Upper lobe of right lung (tissue), 1 donor: ENCODE data around the gene MEGF10. TPM values are rescaled to one million over a fixed set of nuclear protein-coding genes. Genes with fewer than 3 reads are reported as not detected.

ENCODE experiments used
- ATAC-seq: fragments of 200-7000 bp; cut with Tn5 transposase; one replicate; pipeline ENCODE4 v1.9.1; 2020; ENCODE audit warnings: mild to moderate bottlenecking, moderate library complexity
- DNase-seq: peaks from one replicate; pipeline ENCODE4 v3.0.0-alpha.2; 2020
- H3K27ac ChIP-seq: fragments of 200-600 bp; one replicate; pipeline ENCODE4 v1.8.0; 2022
- H3K27me3 ChIP-seq: fragments of 200-600 bp; one replicate; pipeline ENCODE4 v1.8.0; 2022; ENCODE audit warnings: mild to moderate bottlenecking
- H3K36me3 ChIP-seq: fragments of 200-600 bp; one replicate; pipeline ENCODE4 v1.8.0; 2022
- H3K4me1 ChIP-seq: fragments of 200-600 bp; one replicate; pipeline ENCODE4 v1.8.0; 2022
- H3K4me3 ChIP-seq: fragments of 200-600 bp; one replicate; pipeline ENCODE4 v1.8.0; 2022; ENCODE audit warnings: mild to moderate bottlenecking
- H3K9me3 ChIP-seq: fragments of 200-600 bp; one replicate; pipeline ENCODE4 v1.8.0; 2022
- CTCF ChIP-seq: fragments of 200-600 bp; IDR thresholded peaks from one replicate; pipeline ENCODE4 v1.8.0; 2022; ENCODE audit warnings: antibody characterized with exemption
- intact Hi-C: fragments of 100-400 bp; cut with DNase I; formaldehyde crosslinking; loops from one replicate; pipeline ENCODE4 v1.11.0; 2022
- total RNA-seq: library from RNA; stranded (reverse); fragmentation: NEBNext Ultra II Directional; extraction: Animal tissue kit (Norgen Biotek cat#: 25700); gene quantifications from one replicate; pipeline ENCODE4 v1.2.1, GENCODE V29; 2021
- donor health status: DM: no; HTN: yes; CAD: no; lungs with severe emphysema.

Gene MEGF10
- total RNA-seq, 1 donor from 2014 or later = 0.26 TPM

DNA sequence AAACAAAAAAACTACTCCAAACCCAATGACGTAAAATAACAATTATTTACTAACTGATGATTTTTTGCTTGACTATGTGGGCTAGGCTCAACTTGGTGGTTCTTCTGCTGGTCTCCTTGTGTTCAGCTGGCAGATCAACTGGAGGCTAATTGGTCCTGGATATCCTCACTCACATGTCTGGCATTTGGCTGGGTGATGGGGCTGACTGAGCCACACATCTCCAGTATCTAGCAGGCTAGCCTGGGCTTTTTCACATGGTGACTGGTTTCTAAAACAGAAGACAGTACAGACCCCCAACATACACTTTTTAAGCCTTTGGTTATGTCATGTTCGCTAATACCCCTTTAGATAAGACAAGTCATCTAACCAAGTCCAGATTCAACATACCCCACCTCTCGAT, 122.1 kb downstream of the MEGF10 start:
- H3K27ac ChIP-seq = no peak overlapping the region
- ATAC-seq = no peak
- H3K36me3 ChIP-seq = no peaks in the 10 kb centered on the region
- H3K4me1 ChIP-seq = no peaks in the 10 kb centered on the region
- H3K4me3 ChIP-seq = no peak overlapping the region
- no peak for DNase-seq
- intact Hi-C loops = no loop called here
- H3K9me3 ChIP-seq = no peaks in the 10 kb centered on the region
- no peaks in the 10 kb centered on the region for H3K27me3 ChIP-seq
- no peak for TF ChIP-seq CTCF

- intact Hi-C loops = no loop called here
- no peaks in the 10 kb centered on the region for H3K9me3 ChIP-seq
- no peaks in the 10 kb centered on the region for H3K36me3 ChIP-seq
- H3K27ac ChIP-seq = no peak overlapping the region
- H3K4me1 ChIP-seq = no peaks in the 10 kb centered on the region
- H3K4me3 ChIP-seq = no peak overlapping the region
- ATAC-seq (no peak), DNase-seq (no peak)
- H3K27me3 ChIP-seq = no peaks in the 10 kb centered on the region
- no peak for TF ChIP-seq CTCF
These were observed 124.4 kb downstream of the MEGF10 start for GRCh38 chr5:127415034-127415433.

DNA sequence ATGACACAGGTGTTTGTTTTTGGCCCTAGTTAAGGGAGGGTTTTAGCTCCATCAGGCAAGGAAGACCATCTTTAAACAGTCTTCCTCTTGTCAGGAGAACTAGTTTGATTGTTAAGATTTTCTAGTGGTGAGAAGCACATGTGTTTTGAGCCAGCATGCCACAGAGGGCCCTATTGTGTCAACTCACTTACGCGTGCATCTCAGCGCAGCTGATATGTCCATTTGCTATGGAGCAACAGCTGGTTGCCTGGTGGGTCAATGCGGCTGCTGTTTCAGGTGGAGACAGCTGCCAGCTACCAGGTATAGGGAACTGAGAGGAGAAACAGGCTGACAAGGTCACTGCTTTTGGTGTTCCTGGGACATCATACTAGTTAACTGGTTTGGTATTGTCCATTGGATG, 126.3 kb downstream of the MEGF10 start:
- H3K36me3 ChIP-seq = no peaks in the 10 kb centered on the region
- H3K4me1 ChIP-seq = no peaks in the 10 kb centered on the region
- DNase-seq (no peak), ATAC-seq (no peak)
- H3K27me3 ChIP-seq = no peaks in the 10 kb centered on the region
- no peak overlapping the region for H3K27ac ChIP-seq
- intact Hi-C loops = no loop called here
- H3K4me3 ChIP-seq = no peak overlapping the region
- TF ChIP-seq CTCF = no peak
- no peaks in the 10 kb centered on the region for H3K9me3 ChIP-seq

DNA sequence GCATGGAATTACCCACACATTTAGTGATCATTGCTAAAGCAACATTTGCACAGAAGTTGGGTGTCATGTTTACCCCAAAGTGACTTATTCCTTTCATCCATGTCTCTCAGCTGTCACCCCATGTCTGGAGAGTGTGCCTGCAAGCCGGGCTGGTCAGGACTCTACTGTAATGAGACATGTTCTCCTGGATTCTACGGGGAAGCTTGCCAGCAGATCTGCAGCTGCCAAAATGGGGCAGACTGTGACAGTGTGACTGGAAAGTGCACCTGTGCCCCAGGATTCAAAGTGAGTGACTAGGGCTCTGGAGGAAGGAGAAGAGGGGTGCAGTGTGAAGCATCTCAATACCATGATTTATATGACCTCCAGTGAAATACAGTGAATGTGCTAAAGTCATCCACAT, 126.9 kb downstream of the MEGF10 start:
- Histone ChIP-seq H3K4me1 (no peaks in the 10 kb centered on the region), H3K4me3 (no peak overlapping the region), H3K9me3 (no peaks in the 10 kb centered on the region), H3K36me3 (no peaks in the 10 kb centered on the region), H3K27me3 (no peaks in the 10 kb centered on the region), H3K27ac (no peak overlapping the region)
- no peak for TF ChIP-seq CTCF
- ATAC-seq (no peak), DNase-seq (no peak)
- intact Hi-C loops = no loop called here

- Histone ChIP-seq H3K4me3 (no peak overlapping the region), H3K9me3 (no peaks in the 10 kb centered on the region), H3K27me3 (no peaks in the 10 kb centered on the region), H3K4me1 (no peaks in the 10 kb centered on the region), H3K27ac (no peak overlapping the region), H3K36me3 (no peaks in the 10 kb centered on the region)
- intact Hi-C loops = no loop called here
- no peak for TF ChIP-seq CTCF
- no peak for ATAC-seq
- no peak for DNase-seq
These were observed 127.8 kb downstream of the MEGF10 start for GRCh38 chr5:127418367-127418766.

DNA sequence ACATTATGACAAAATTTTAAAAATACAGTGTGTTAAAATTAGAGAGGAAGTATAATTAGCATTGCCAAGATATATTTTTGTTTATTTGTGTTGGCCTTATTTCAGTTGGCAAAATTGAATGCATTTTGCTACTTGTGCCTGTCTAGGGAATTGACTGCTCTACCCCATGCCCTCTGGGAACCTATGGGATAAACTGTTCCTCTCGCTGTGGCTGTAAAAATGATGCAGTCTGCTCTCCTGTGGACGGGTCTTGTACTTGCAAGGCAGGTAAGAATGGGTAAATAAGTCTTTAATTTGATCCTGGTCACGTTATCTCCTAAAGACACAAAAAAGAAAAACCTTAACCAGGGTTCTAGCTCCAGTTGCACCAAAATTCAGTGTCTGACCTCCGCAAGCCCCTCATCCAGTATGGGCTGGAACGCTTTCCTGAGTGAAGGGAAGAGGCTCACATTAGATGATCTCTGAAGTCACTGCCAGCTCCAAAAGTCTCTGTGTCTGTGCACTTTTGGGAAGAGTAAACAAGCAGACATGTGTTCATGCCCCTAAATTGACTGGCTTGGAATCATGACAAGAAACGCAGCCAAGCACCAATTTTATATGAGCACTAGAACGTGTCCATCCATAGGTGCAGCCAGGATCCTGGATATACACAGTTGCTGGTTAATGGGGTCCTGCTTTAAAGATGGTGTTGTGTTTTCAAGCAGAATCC, 128.5 kb downstream of the MEGF10 start:
- Histone ChIP-seq H3K4me3 (no peak overlapping the region), H3K27me3 (no peaks in the 10 kb centered on the region), H3K4me1 (no peaks in the 10 kb centered on the region), H3K9me3 (no peaks in the 10 kb centered on the region), H3K27ac (no peak overlapping the region), H3K36me3 (no peaks in the 10 kb centered on the region)
- no peak for TF ChIP-seq CTCF
- intact Hi-C loops = no loop called here
- no peak for ATAC-seq
- DNase-seq = no peak
